GM18867 (cell line): ENCODE data around the gene PPP1R12B.
"Not testable (repeated sequence)": the region's sequence is repeated elsewhere in the genome, so short reads cannot be mapped to it uniquely, and the experiment has no call there.

Source experiments
- ATAC-seq: cut with Tn5 transposase; IDR thresholded peaks from one replicate; pipeline ENCODE4 v1.9.1; 2021; ENCODE audit warnings: mild to moderate bottlenecking, moderate library complexity; ENCODE audit not compliant: unreplicated experiment

The PPP1R12B gene

GRCh38 chr1:202401771-202402170, 53.3 kb downstream of the PPP1R12B start:
- ATAC-seq = not testable (repeated sequence)

GRCh38 chr1:202403381-202403780, 54.9 kb downstream of the PPP1R12B start:
- not testable (repeated sequence) for ATAC-seq

GRCh38 chr1:202405928-202406327, 57.4 kb downstream of the PPP1R12B start:
- no peak for ATAC-seq

- not testable (repeated sequence) for ATAC-seq
These were observed 58.4 kb downstream of the PPP1R12B start for GRCh38 chr1:202406896-202407295.

GRCh38 chr1:202407378-202407777, 58.9 kb downstream of the PPP1R12B start:
- ATAC-seq = not testable (repeated sequence)

GRCh38 chr1:202410251-202410650, 61.8 kb downstream of the PPP1R12B start:
- ATAC-seq = not testable (repeated sequence)

GRCh38 chr1:202410854-202411357, 62.4 kb downstream of the PPP1R12B start:
- ATAC-seq = not testable (repeated sequence)

- ATAC-seq = no peak
These were observed 62.9 kb downstream of the PPP1R12B start for GRCh38 chr1:202411422-202411821.

- not testable (repeated sequence) for ATAC-seq
These were observed 63.9 kb downstream of the PPP1R12B start for GRCh38 chr1:202412421-202412820.

- ATAC-seq = no peak
These were observed 68.1 kb downstream of the PPP1R12B start for GRCh38 chr1:202416641-202417040.

- ATAC-seq = not testable (repeated sequence)
These were observed 68.6 kb downstream of the PPP1R12B start for GRCh38 chr1:202417141-202417540.

GRCh38 chr1:202417762-202418201, 69.3 kb downstream of the PPP1R12B start:
- ATAC-seq = not testable (repeated sequence)

- not testable (repeated sequence) for ATAC-seq
These were observed 71.2 kb downstream of the PPP1R12B start for GRCh38 chr1:202419731-202420130.

GRCh38 chr1:202420422-202421094, 72.1 kb downstream of the PPP1R12B start:
- ATAC-seq = not testable (repeated sequence)

- ATAC-seq = not testable (repeated sequence)
These were observed 74.2 kb downstream of the PPP1R12B start for GRCh38 chr1:202422709-202423108.

- not testable (repeated sequence) for ATAC-seq
These were observed 75.8 kb downstream of the PPP1R12B start for GRCh38 chr1:202424260-202424659.

- not testable (repeated sequence) for ATAC-seq
These were observed 81.6 kb downstream of the PPP1R12B start for GRCh38 chr1:202430111-202430510.

- not testable (repeated sequence) for ATAC-seq
These were observed 83.8 kb downstream of the PPP1R12B start for GRCh38 chr1:202432338-202432737.

GRCh38 chr1:202433155-202434043, 84.9 kb downstream of the PPP1R12B start:
- no peak for ATAC-seq

GRCh38 chr1:202434059-202434458, 85.6 kb downstream of the PPP1R12B start:
- ATAC-seq = no peak

- ATAC-seq = no peak
These were observed 90.1 kb downstream of the PPP1R12B start for GRCh38 chr1:202438393-202439174.
